H1 (cell line): ENCODE data around the gene CCDC112. TPM values are rescaled to one million over a fixed set of nuclear protein-coding genes. Genes with fewer than 3 reads are reported as not detected.

Experiments
- CTCF ChIA-PET: fragments of 300-600 bp; sonication (Branson Sonifier 250); formaldehyde crosslinking; loops from one replicate; lab custom pipeline; 2021; ENCODE audit not compliant: partially characterized antibody; lab: Charles Lee
- POLR2A ChIA-PET: fragments of 300-600 bp; sonication (Branson Sonifier 250); formaldehyde crosslinking; loops from one replicate; lab custom pipeline; 2021; ENCODE audit warnings: inconsistent platforms; ENCODE audit not compliant: partially characterized antibody; lab: Charles Lee
- DNase-seq, 2 experiments: peaks; one replicate each; pipeline versions ENCODE4 v3.0.0 to v3.0.0-alpha.2; 2010 to 2022; ENCODE audit warnings: low spot score in 2 of 2, low read depth in 1 of 2, mixed read lengths in 1 of 2
- FAIRE-seq: peaks from 2 replicates; lab custom pipeline; 2011; peaks lifted over from hg19 to GRCh38; lab: Jason Lieb, UNC
- H2AFZ ChIP-seq: 2 replicates; pipeline ENCODE4 v1.8.1; 2012; ENCODE audit warnings: low read length, inconsistent platforms
- H2AK5ac ChIP-seq: 2 replicates; pipeline ENCODE4 v1.6.1; 2013; ENCODE audit warnings: low read depth, low read length
- H2BK120ac ChIP-seq: replicated peaks from 2 replicates; pipeline ENCODE3; 2013; ENCODE audit warnings: low read depth, low read length, inconsistent platforms
- H2BK12ac ChIP-seq: 2 replicates; pipeline ENCODE4 v1.6.1; 2013; ENCODE audit warnings: low read depth, low read length
- H2BK15ac ChIP-seq: 2 replicates; pipeline ENCODE4 v1.6.1; 2013; ENCODE audit warnings: low read length
- H2BK20ac ChIP-seq: 2 replicates; pipeline ENCODE4 v1.6.1; 2013; ENCODE audit warnings: low read length
- H2BK5ac ChIP-seq: 2 replicates; pipeline ENCODE4 v1.6.1; 2013; ENCODE audit warnings: low read depth, low read length
- H3K14ac ChIP-seq: 2 replicates; pipeline ENCODE4 v1.6.1; 2013; ENCODE audit warnings: inconsistent platforms; ENCODE audit not compliant: insufficient read length
- H3K18ac ChIP-seq: 2 replicates; pipeline ENCODE4 v1.6.1; 2013; ENCODE audit warnings: low read length; ENCODE audit errors: extremely low read depth
- H3K23ac ChIP-seq: 2 replicates; pipeline ENCODE4 v1.6.1; 2013; ENCODE audit warnings: inconsistent platforms; ENCODE audit not compliant: insufficient read length
- H3K23me2 ChIP-seq: 2 replicates; pipeline ENCODE4 v1.6.1; 2013; ENCODE audit warnings: low read depth, low read length
- H3K27ac ChIP-seq: 2 replicates; pipeline ENCODE4 v1.6.1; 2011; ENCODE audit warnings: low read depth, low read length, inconsistent platforms
- H3K27me3 ChIP-seq, 4 experiments: replicated peaks in 1 of 4; 1 replicate in 1 of 4; 2 replicates in 3 of 4; pipeline versions ENCODE4 v1.6.1 to v1.8.1; 2011 to 2013; ENCODE audit warnings: low read length in 3 of 4, mild to moderate bottlenecking in 3 of 4, inconsistent platforms in 2 of 4, mixed read lengths in 2 of 4, moderate library complexity in 1 of 4; ENCODE audit not compliant: control insufficient read depth in 3 of 4, insufficient read depth in 3 of 4; ENCODE audit errors: extremely low read depth in 1 of 4
- H3K36me3 ChIP-seq, 4 experiments: 2 replicates each; pipeline versions ENCODE4 v1.6.1 to v1.8.1; 2011 to 2013; ENCODE audit warnings: mild to moderate bottlenecking in 4 of 4, low read length in 3 of 4, moderate library complexity in 2 of 4, control low read depth in 1 of 4, inconsistent platforms in 1 of 4; ENCODE audit not compliant: insufficient read depth in 4 of 4, control insufficient read depth in 2 of 4
- H3K4ac ChIP-seq: replicated peaks from 2 replicates; pipeline ENCODE3; 2013; ENCODE audit warnings: low read length, low read depth, mixed read lengths, inconsistent platforms; ENCODE audit not compliant: insufficient read length
- H3K4me1 ChIP-seq, 4 experiments: replicated peaks in 1 of 4; 1 replicate in 1 of 4; 2 replicates in 3 of 4; pipeline versions ENCODE4 v1.6.1 to v1.8.1; 2011 to 2013; ENCODE audit warnings: low read length in 3 of 4, inconsistent platforms in 2 of 4, mixed read lengths in 1 of 4; ENCODE audit not compliant: insufficient read depth in 4 of 4, control insufficient read depth in 3 of 4
- H3K4me2 ChIP-seq, 2 experiments: 2 replicates each; pipeline versions ENCODE4 v1.6.1 to v1.8.1; 2011 to 2013; ENCODE audit warnings: low read depth in 2 of 2, low read length in 2 of 2, control low read depth in 1 of 2, inconsistent platforms in 1 of 2, mild to moderate bottlenecking in 1 of 2; ENCODE audit not compliant: insufficient read depth in 1 of 2
- H3K4me3 ChIP-seq, 4 experiments: fragments of 200-600, 300-600 bp in 1 of 4; sonication (generic), shearing (Covaris generic), sonication (Bioruptor Twin) in 1 of 4; 2 replicates each; pipeline versions ENCODE4 v1.5.1 to v1.8.1; 2011 to 2016; ENCODE audit warnings: low read length in 4 of 4, low read depth in 3 of 4, control low read depth in 2 of 4, inconsistent platforms in 2 of 4, mild to moderate bottlenecking in 2 of 4, mixed read lengths in 1 of 4, moderate library complexity in 1 of 4; ENCODE audit not compliant: insufficient read depth in 2 of 4; ENCODE audit errors: extremely low read depth in 1 of 4
- H3K56ac ChIP-seq: replicated peaks from 2 replicates; pipeline ENCODE3; 2013; ENCODE audit warnings: low read depth, mild to moderate bottlenecking, mixed read lengths, low read length, inconsistent platforms; ENCODE audit not compliant: insufficient read length
- H3K79me1 ChIP-seq: 2 replicates; pipeline ENCODE4 v1.6.1; 2013; ENCODE audit warnings: low read depth, low read length, control low read depth
- H3K79me2 ChIP-seq, 2 experiments: 2 replicates each; pipeline versions ENCODE4 v1.6.1 to v1.8.1; 2012 to 2013; ENCODE audit warnings: low read length in 2 of 2, mild to moderate bottlenecking in 2 of 2, inconsistent platforms in 1 of 2; ENCODE audit not compliant: insufficient read depth in 2 of 2, control insufficient read depth in 1 of 2
- H3K9ac ChIP-seq, 4 experiments: replicated peaks in 1 of 4; 1 replicate in 1 of 4; 2 replicates in 3 of 4; pipeline versions ENCODE4 v1.6.1 to v1.8.1; 2011 to 2013; ENCODE audit warnings: low read depth in 3 of 4, low read length in 3 of 4, control low read depth in 2 of 4, mild to moderate bottlenecking in 2 of 4, moderate library complexity in 2 of 4, inconsistent platforms in 1 of 4; ENCODE audit errors: extremely low read depth in 1 of 4
- H3K9me3 ChIP-seq, 2 experiments: 2 replicates each; pipeline versions ENCODE4 v1.6.1 to v1.8.1; 2012 to 2013; ENCODE audit warnings: mild to moderate bottlenecking in 2 of 2, moderate library complexity in 2 of 2, control low read depth in 1 of 2, inconsistent platforms in 1 of 2, low read depth in 1 of 2, low read length in 1 of 2, mixed read lengths in 1 of 2; ENCODE audit not compliant: insufficient read depth in 2 of 2
- H4K20me1 ChIP-seq, 2 experiments: replicated peaks in 1 of 2; 2 replicates each; pipeline versions ENCODE3 to v1.8.1; 2011 to 2013; ENCODE audit warnings: inconsistent platforms in 2 of 2, low read length in 2 of 2, mild to moderate bottlenecking in 1 of 2; ENCODE audit not compliant: insufficient read depth in 2 of 2, control insufficient read depth in 1 of 2
- H4K5ac ChIP-seq: 2 replicates; pipeline ENCODE4 v1.6.1; 2013; ENCODE audit warnings: low read length, low read depth, mixed read lengths, inconsistent platforms; ENCODE audit not compliant: insufficient read length
- H4K8ac ChIP-seq: 2 replicates; pipeline ENCODE4 v1.8.0; 2013; ENCODE audit warnings: mild to moderate bottlenecking, moderate library complexity, low read length, inconsistent platforms; ENCODE audit not compliant: insufficient read depth; ENCODE audit errors: extremely low read depth
- H4K91ac ChIP-seq: replicated peaks from 2 replicates; pipeline ENCODE3; 2013; ENCODE audit warnings: low read length, mixed read lengths, inconsistent platforms; ENCODE audit not compliant: insufficient read length
- BCL11A ChIP-seq, 2 experiments: IDR thresholded peaks; one replicate each; pipeline ENCODE4 v1.6.1; 2011; ENCODE audit warnings: low read depth in 2 of 2, low read length in 2 of 2, mild to moderate bottlenecking in 2 of 2
- EGR1 ChIP-seq: IDR thresholded peaks from 2 replicates; pipeline ENCODE4 v1.6.1; 2011; ENCODE audit warnings: low read depth, low read length, borderline replicate concordance
- HDAC6 ChIP-seq: IDR thresholded peaks from one replicate; pipeline ENCODE4 v1.7.1; 2012; ENCODE audit warnings: low read depth, mild to moderate bottlenecking, inconsistent platforms, low read length, moderate library complexity
- JUN ChIP-seq: IDR thresholded peaks from 2 replicates; pipeline ENCODE4 v1.6.1; 2011; ENCODE audit warnings: low read depth, mild to moderate bottlenecking, improper control_type of control experiment, low read length
- KDM4A ChIP-seq: IDR thresholded peaks from one replicate; pipeline ENCODE4 v1.7.1; 2012; ENCODE audit warnings: low read depth, mild to moderate bottlenecking, moderate library complexity, low read length, inconsistent platforms; ENCODE audit not compliant: severe bottlenecking
- NANOG ChIP-seq: IDR thresholded peaks from 2 replicates; pipeline ENCODE4 v1.6.1; 2011; ENCODE audit warnings: low read length, low read depth, mild to moderate bottlenecking, inconsistent platforms; ENCODE audit not compliant: insufficient read depth, poor library complexity, severe bottlenecking
- RBBP5 ChIP-seq: IDR thresholded peaks from 2 replicates; pipeline ENCODE4 v1.7.1; 2012; ENCODE audit warnings: low read depth, mild to moderate bottlenecking, inconsistent platforms, low read length, moderate library complexity, borderline replicate concordance
- RFX5 ChIP-seq: IDR thresholded peaks from 2 replicates; pipeline ENCODE4 v1.6.1; 2011; ENCODE audit warnings: low read depth, low read length, improper control_type of control experiment, borderline replicate concordance
- RXRA ChIP-seq: IDR thresholded peaks from 2 replicates; pipeline ENCODE4 v1.6.1; 2011; ENCODE audit warnings: low read depth, mild to moderate bottlenecking, low read length, moderate library complexity; ENCODE audit not compliant: insufficient read depth
- SP4 ChIP-seq: IDR thresholded peaks from 2 replicates; pipeline ENCODE4 v1.6.1; 2012; ENCODE audit warnings: low read length, inconsistent platforms
- TAF1 ChIP-seq: IDR thresholded peaks from 2 replicates; pipeline ENCODE4 v1.6.1; 2011; ENCODE audit warnings: mild to moderate bottlenecking, low read depth, low read length
- TBP ChIP-seq: IDR thresholded peaks from 2 replicates; pipeline ENCODE4 v1.6.1; 2011; ENCODE audit warnings: low read depth, low read length, improper control_type of control experiment
- WGBS, 2 experiments: shearing (Covaris generic) in 1 of 2; methylation state at CpG; one replicate each; pipeline versions ENCODE4 v1.1.6 to v1.1.7; 2013 to 2015; ENCODE audit warnings: low lambda C conversion rate in 2 of 2, mixed read lengths in 2 of 2, inconsistent platforms in 1 of 2, low coverage in 1 of 2, missing lambda C conversion rate in 1 of 2; ENCODE audit not compliant: insufficient replicate concordance in 2 of 2, insufficient coverage in 1 of 2, insufficient read length in 1 of 2; ENCODE audit errors: extremely low coverage in 1 of 2, missing lambda C conversion rate in 1 of 2; 5-methylcytosine and 5-hydroxymethylcytosine counted together
- polyA plus RNA-seq, 7 experiments: library from polyadenylated mRNA; depleted of rRNA in 3 of 7; stranded (reverse) in 5 of 7; unstranded in 2 of 7; fragments of >200 nt in 5 of 7; fragments of 200-250 nt in 2 of 7; gene quantifications; 1 replicate in 5 of 7; 2 replicates in 1 of 7; 4 replicates in 1 of 7; pipeline versions ENCODE4 v1.2.1 to v1.2.3, GENCODE V29; 2011 to 2013; ENCODE audit warnings: missing spikeins in 2 of 7, mixed read lengths in 2 of 7
- total RNA-seq: library from RNA; stranded (reverse); fragmentation: NEBNext Ultra II Directional; extraction: Animal tissue kit (Norgen Biotek cat#: 25700); gene quantifications from 2 replicates; pipeline ENCODE4 v1.2.1, GENCODE V29; 2021
- TF ChIP-seq, protein P1 (sequence below): IDR thresholded peaks from 2 replicates; pipeline ENCODE4 v1.6.1; 2012; ENCODE audit warnings: low read length, inconsistent platforms

The CCDC112 gene
- total and polyA plus RNA-seq, 2 of the 8 experiments (the other 6 are each of a cell fraction or from before 2014, with no cell fraction given) = 3.3 to 15.6 TPM

DNA sequence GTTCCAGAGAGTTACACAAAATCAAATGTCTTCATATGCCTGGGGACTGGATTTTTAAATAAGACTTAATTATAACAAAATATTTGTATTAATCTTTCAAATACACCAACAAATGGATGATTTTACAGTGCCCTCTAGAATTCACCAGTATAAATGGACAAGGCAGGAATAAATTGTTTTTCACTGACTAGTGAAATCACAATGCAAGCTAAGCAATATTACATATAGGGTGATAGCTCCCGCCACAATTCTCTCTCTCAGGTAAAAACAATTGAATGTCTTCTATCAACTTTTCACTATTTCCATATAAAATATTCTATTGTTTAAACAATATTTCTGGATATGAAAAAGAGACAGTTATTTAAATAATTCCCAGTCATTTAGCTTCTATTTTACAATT, 8.0 kb upstream of the CCDC112 start:
- Histone ChIP-seq H3K56ac (no peak overlapping the region), H3K4me1 (peaks cover 0 to 5% (median 0%) of the 10 kb centered on the region in 4 experiments; a peak in 2 of 7 replicates), H2BK20ac (no peak overlapping the region), H2BK15ac (no peak overlapping the region), H3K9ac (peak overlapping the region in 1 of 4 experiments; percentile 34; a peak in 1 of 7 replicates), H4K5ac (no peak overlapping the region), H3K79me2 (no peaks in the 10 kb centered on the region), H3K27me3 (no peaks in the 10 kb centered on the region), H3K23ac (no peak overlapping the region), H3K27ac (no peak overlapping the region), H4K91ac (no peak overlapping the region), H3K36me3 (no peaks in the 10 kb centered on the region), H3K18ac (no peak overlapping the region), H2BK12ac (no peak overlapping the region), H2BK5ac (no peak overlapping the region), H2AFZ (no peak overlapping the region), H2BK120ac (no peak overlapping the region), H3K79me1 (no peaks in the 10 kb centered on the region), H4K8ac (no peak overlapping the region), H4K20me1 (no peaks in the 10 kb centered on the region), H3K14ac (no peak overlapping the region), H2AK5ac (no peak overlapping the region), H3K4me3 (no peak overlapping the region), H3K4ac (no peak overlapping the region), H3K4me2 (no peak overlapping the region), H3K9me3 (no peaks in the 10 kb centered on the region), H3K23me2 (no peaks in the 10 kb centered on the region; the same call in 1 of the 2 replicates)
- 95% methylated on average over 1 of the region's 1 CpG; no CpG with 5 or more reads in 1 of the 2 experiments for WGBS, 2 experiments
- DNase-seq (no peak), FAIRE-seq (no peak)
- ChIA-PET POLR2A (no interaction called here), CTCF (interaction anchor here (0.9 kb wide), 1 partner anchor 223 kb away, joined by 3 read pairs; no protein-coding TSS in a partner anchor)
- no peak for TF ChIP-seq JUN
- TF ChIP-seq BCL11A (IDR thresholded peaks at IDR 0.05; ENCODE audit: low read depth in 2 of 2, low read length in 2 of 2) = no peak
- no peak for TF ChIP-seq HDAC6
- TF ChIP-seq RXRA = no peak
- TF ChIP-seq NANOG = no peak
- TF ChIP-seq TAF1 = no peak
- TF ChIP-seq, protein P1, sequence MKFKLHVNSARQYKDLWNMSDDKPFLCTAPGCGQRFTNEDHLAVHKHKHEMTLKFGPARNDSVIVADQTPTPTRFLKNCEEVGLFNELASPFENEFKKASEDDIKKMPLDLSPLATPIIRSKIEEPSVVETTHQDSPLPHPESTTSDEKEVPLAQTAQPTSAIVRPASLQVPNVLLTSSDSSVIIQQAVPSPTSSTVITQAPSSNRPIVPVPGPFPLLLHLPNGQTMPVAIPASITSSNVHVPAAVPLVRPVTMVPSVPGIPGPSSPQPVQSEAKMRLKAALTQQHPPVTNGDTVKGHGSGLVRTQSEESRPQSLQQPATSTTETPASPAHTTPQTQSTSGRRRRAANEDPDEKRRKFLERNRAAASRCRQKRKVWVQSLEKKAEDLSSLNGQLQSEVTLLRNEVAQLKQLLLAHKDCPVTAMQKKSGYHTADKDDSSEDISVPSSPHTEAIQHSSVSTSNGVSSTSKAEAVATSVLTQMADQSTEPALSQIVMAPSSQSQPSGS = no peak
- no peak for TF ChIP-seq SP4
- no peak for TF ChIP-seq RBBP5
- no peak for TF ChIP-seq EGR1
- no peak for TF ChIP-seq TBP
- no peak for TF ChIP-seq KDM4A
- no peak for TF ChIP-seq RFX5
